ENCODE measurements around the gene PRKAG2. TPM values are rescaled to one million over a fixed set of nuclear protein-coding genes. Genes with fewer than 3 reads are reported as not detected.

PRKAG2 gene
- total and polyA plus RNA-seq, 10 donors = 15.8 to 50.9 (median 32.8) TPM

DNA sequence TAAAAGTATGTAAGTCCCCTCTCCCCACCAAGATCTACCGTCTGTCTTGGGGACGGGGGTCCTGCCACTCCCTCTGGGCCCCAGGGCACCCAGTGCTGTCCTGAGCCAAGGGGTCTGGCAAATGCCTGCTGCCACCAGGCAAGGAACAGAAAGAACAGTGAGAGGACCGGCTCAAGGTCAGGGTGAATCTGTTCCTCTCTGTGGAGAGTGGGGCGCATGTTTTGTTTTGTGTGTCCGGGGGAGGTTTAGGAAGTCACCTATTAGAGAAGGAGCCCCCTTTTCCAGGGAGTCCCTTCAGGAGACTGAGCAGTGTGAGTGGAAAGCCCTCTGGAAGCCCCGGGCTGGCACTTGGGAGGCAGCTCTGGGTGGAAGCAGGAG is 198.7 kb downstream of the PRKAG2 start:
- H3K36me3 ChIP-seq = peaks cover 0 to 19% (median 2%) of the 10 kb centered on the region in 6 donors
- H3K9me3 ChIP-seq = no peaks in the 10 kb centered on the region
- peaks cover 0 to 37% (median 16%) of the 10 kb centered on the region in 6 donors for H3K4me1 ChIP-seq
- 84 to 95% (median 91%) methylated on average over 6 of the region's 6 CpGs for WGBS, 5 donors
- no peak for DNase-seq
- no peaks in the 10 kb centered on the region for H3K27me3 ChIP-seq (replicated peaks in 1 of 7)
- no peak overlapping the region for H3K27ac ChIP-seq
- intact Hi-C loops (cut with DNase I; ENCODE audit: low total_unique reads) = no loop called here
- TF ChIP-seq, protein P1, sequence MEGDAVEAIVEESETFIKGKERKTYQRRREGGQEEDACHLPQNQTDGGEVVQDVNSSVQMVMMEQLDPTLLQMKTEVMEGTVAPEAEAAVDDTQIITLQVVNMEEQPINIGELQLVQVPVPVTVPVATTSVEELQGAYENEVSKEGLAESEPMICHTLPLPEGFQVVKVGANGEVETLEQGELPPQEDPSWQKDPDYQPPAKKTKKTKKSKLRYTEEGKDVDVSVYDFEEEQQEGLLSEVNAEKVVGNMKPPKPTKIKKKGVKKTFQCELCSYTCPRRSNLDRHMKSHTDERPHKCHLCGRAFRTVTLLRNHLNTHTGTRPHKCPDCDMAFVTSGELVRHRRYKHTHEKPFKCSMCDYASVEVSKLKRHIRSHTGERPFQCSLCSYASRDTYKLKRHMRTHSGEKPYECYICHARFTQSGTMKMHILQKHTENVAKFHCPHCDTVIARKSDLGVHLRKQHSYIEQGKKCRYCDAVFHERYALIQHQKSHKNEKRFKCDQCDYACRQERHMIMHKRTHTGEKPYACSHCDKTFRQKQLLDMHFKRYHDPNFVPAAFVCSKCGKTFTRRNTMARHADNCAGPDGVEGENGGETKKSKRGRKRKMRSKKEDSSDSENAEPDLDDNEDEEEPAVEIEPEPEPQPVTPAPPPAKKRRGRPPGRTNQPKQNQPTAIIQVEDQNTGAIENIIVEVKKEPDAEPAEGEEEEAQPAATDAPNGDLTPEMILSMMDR (IDR thresholded peaks at IDR 0.05 in 8 of 11, conservative IDR thresholded peaks at IDR 0.05 in 3 of 11) = no peak
- TF ChIP-seq POLR2AphosphoS5 (IDR thresholded peaks at IDR 0.05) (no peak), POLR2A (IDR thresholded peaks at IDR 0.05) (no peak)
- H3K4me3 ChIP-seq = no peak overlapping the region

DNA sequence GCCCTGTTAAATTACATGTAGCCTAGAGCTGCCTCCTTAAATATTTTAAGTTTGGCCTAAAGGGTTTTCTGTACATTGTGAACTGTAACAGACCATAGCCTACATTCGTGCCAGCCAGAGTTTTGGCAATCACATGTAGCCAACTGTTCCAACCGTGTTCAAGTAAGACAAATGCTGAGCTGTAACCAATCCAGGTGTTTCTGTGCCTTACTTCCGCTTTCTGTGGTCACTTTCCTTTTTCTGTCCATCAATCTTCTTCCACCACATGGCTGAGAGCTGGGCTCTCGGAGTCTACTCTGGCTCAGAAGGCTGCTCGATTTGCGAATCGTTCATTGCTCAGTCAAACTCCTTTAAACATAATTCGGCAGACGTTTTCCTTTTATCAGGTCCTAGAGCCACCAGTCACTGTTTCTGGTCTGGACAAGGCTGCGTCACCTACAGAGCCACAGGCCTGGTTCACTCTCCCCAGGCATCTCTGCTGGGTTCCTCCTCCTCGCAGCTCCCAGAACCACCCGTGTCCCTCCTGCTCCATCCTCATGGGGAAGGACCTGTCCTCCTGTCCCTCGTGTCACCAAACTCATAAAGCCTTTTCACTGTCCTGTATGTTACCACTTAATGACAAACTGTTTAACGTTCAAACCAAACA is 199.2 kb downstream of the PRKAG2 start:
- TF ChIP-seq POLR2A (IDR thresholded peaks at IDR 0.05) (no peak), POLR2AphosphoS5 (IDR thresholded peaks at IDR 0.05) (no peak)
- TF ChIP-seq, protein P1 (IDR thresholded peaks at IDR 0.05 in 8 of 11, conservative IDR thresholded peaks at IDR 0.05 in 3 of 11) = no peak
- WGBS, 5 donors = 44 to 61% (median 51%) methylated on average over 14 of the region's 14 CpGs
- peaks cover 0 to 23% (median 2%) of the 10 kb centered on the region in 6 donors for H3K36me3 ChIP-seq
- DNase-seq = no peak
- H3K4me3 ChIP-seq = no peak overlapping the region
- peaks cover 0 to 38% (median 14%) of the 10 kb centered on the region in 6 donors for H3K4me1 ChIP-seq
- intact Hi-C loops (cut with DNase I; ENCODE audit: low total_unique reads) = no loop called here
- no peaks in the 10 kb centered on the region for H3K9me3 ChIP-seq
- H3K27me3 ChIP-seq (replicated peaks in 1 of 7) = no peaks in the 10 kb centered on the region
- no peak overlapping the region for H3K27ac ChIP-seq

DNA sequence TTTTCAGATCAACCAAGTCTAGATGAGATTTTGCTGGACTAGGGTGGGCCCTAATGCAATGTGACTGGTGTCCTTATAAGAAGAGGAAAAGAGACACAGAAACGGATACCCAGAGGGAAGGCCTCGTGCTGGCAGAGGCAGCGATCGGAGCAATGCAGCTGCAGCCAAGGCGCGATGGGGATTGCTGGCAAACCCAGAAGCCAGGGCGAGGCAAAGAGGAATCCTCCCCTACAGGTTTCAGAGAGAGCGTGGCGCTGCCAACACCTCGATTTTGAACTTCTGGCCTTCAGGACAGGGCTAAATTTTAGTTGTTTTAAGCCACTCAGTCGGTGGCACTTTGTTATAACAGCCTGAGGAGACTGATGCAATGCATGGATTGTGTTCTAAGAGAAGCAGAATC is 200.2 kb downstream of the PRKAG2 start:
- no peaks in the 10 kb centered on the region for H3K9me3 ChIP-seq
- WGBS, 5 donors = 86 to 95% (median 88%) methylated on average over 11 of the region's 11 CpGs
- TF ChIP-seq, protein P1 (IDR thresholded peaks at IDR 0.05 in 8 of 11, conservative IDR thresholded peaks at IDR 0.05 in 3 of 11) = no peak

DNA sequence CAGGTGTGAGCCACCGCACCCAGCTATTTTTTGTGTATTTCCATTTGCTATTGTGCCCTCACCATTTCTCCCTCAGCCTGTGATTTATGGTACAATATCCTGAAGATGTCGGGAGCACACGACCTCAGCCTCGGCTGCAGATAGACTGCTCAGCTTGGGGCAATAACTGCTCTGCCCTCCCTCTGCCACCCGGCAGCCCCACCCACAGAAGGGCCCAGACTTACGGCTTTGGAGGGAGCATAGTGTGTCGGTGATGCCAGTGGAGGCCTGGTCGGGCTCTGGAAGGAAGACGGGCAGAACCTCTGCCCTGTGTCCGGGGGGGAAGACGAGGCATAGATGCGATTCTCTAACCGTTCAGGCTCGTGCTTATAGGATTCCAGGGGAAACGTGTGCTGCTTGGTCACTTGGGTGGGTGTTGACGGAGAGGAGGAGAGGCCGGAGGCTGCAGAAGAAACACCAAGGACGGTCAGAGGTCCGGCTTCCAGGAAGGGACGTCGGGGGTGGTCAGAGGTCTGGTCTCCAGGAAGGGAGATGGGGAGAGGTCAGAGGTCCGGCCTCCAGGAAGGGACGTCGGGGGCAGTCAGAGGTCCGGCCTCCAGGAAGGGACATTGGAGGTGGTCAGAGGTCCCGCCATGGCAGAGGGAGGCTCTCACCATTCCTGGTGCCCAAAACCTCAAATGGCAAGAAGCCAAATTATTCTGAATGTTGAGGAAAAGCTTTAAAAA is 201.6 kb downstream of the PRKAG2 start:
- WGBS, 5 donors = 71 to 84% (median 79%) methylated on average over 26 of the region's 26 CpGs
- Histone ChIP-seq H3K9me3 (no peaks in the 10 kb centered on the region), H3K27me3 (replicated peaks in 1 of 7) (no peaks in the 10 kb centered on the region), H3K4me3 (no peak overlapping the region), H3K4me1 (peaks cover 0 to 34% (median 15%) of the 10 kb centered on the region in 6 donors), H3K27ac (peak overlapping the region in 3 of 8 donors; percentile 7 to 32 (median 29)), H3K36me3 (peaks cover 0 to 29% (median 2%) of the 10 kb centered on the region in 6 donors)
- intact Hi-C loops (cut with DNase I; ENCODE audit: low total_unique reads) = no loop called here
- TF ChIP-seq, protein P1 (IDR thresholded peaks at IDR 0.05 in 8 of 11, conservative IDR thresholded peaks at IDR 0.05 in 3 of 11) = no peak
- TF ChIP-seq POLR2AphosphoS5 (IDR thresholded peaks at IDR 0.05) (peak; percentile 17 to 45 (median 27)), POLR2A (IDR thresholded peaks at IDR 0.05) (no peak)
- no peak for DNase-seq

More for the DNA sequence above, 200.2 kb downstream of the PRKAG2 start:
- intact Hi-C loops (cut with DNase I; ENCODE audit: low total_unique reads) = no loop called here
- no peak for DNase-seq
- no peaks in the 10 kb centered on the region for H3K27me3 ChIP-seq (replicated peaks in 1 of 7)
- no peak overlapping the region for H3K27ac ChIP-seq
- no peak overlapping the region for H3K4me3 ChIP-seq
- H3K4me1 ChIP-seq = peaks cover 0 to 38% (median 16%) of the 10 kb centered on the region in 6 donors
- H3K36me3 ChIP-seq = peaks cover 0 to 29% (median 2%) of the 10 kb centered on the region in 6 donors
